ENCODE results near the gene CELA3A.

Gene CELA3A

DNA sequence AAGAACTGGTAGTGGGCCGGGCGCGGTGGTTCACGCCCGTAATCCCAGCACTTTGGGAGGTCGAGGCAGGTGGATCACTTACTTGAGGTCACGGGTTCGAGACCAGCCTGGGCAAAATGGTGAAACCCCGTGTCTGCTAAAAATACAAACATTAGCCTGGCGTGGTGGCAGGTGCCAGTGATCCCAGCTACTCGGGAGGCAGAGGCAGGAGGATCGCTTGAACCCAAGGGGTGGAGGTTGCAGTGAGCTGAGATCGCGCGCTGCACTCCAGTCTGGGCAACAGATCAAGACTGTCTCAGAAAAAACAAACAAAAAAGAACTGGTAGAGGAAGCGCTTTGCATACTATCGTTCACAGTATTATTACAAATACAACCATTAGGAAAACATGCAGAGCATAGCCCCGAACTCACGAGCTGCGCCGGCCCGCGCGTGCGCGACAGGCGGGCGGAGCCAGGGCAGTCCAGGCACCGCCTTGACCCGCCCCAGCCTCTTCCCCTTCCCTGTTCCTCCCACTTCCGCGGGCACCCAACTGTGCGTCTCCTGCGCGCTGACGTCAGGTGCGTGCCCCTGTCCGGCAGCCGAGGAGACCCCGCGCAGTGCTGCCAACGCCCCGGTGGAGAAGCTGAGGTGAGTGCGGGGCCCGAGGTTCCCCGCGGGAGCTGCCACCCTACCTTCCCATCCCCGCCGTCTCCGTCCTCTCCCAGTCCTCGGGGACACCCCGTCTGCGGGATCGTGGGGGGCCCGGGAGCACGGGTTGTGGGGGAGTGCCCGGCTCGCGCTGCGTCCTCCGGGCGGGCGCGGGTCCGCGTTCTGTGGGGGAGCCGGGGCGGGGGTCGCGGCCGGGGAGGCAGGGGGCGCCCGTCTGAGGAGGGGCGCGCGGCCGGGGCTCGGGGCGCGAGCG is 50.9 kb downstream of the CELA3A start, which contains the start of gene CDC42:
Gene CDC42, plus strand, starts transcription at position 595 of the 902 bp plus-strand sequence. CDS start 25,770 bp downstream, outside the sequence.
- DNase-seq = peak; percentile 98

DNA sequence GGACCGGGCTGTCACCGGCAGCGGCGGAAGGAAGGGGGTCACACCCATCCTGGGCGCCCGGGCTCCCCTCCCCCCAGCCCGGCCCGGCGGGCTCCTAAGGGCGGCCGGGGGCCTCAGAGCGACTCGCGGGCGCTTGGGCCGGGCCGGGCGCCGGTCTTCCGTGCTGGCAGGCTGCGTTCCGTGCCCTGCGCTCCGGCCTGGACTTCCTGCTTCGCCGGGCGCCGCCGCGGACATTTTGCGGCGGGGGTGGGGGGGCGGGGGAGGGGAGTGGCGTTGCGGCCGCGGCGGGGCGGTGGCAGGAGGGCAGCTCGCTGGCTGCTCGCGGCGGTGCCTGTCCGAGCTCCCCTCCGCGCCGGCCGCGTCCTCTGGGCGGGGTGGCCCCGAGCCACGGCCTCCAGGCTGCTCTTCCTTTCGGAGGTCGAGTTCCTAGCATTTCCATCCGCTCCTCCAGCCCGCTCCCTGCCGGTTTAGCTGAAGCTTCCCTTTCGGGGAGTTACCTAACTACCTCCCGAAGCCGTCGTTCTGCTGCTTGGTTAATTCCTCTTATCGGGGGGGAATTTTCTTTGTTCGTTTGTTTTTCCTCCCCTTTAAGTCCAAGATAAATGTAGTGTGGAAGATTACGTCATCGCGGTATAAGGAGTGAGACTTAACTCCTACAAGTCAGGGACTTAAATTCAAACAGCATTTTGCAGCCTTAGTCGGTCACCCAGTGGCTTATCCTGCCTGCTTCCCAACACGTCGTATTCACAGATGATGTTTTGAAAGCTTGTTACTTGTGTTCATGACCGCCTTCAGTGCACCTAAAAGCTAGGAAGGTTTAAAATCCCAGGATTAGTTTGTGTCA is 51.8 kb downstream of the CELA3A start:
- peak; percentile 72 for DNase-seq

DNA sequence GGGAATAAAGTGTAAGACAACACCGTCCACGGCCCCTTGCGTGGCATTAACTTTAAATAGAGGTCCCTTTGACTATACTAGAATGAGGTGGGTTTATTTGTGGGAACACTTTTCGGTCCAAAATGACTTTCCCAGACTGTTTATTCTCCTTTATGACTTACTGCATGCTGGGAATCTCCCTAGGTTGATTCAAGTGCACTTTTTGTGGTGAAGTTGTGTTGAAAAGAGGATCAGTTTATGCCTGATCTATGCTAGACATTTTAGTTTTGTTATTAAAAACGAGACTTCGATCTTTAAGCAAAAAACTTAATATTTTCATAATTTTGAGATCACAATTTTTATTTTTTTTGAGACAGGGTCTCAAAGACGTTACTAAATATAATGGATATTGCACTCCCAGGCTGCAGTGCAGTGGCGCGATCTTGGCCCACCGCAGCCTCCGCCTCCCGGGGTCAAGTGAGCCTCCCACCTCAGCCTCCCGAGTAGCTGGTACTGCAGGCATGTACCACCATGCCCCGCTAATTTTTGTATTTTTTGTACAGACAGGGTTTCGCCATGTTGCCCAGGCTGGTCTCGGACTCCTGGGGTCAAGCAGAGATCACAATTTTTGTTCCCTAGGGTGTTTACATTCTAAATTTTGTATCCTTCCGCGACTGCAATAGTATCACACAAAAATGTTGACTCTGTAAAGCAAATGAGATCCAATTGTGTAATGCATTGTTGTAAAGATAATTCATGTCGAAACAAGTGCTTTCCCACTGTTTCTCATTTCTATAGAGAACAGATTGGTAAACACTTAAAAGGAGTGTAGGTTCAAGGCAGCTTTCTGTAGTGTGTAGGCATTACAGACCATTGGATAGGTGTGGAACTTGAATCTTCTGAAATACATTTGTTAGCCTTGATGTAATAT is 52.7 kb downstream of the CELA3A start:
- peak; percentile 45 for DNase-seq

DNA sequence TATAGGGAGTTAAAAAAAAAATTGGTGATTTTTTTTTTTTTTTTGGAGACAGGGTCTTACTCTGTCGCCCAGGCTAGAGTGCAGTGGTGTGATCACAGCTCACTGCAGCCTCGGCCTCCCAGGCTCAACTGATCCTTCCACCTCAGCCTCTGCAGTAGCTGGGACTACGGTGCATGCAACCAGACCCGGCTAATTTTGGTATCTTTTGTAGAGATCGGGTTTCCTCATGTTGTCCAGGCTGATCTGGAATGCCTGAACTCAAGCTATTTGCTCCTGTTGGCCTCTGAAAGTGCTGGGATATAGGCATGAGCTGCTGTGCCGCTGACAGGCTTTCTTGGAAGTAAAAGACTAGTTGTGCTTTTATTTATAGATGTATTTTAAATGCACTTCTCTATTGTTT is 54.0 kb downstream of the CELA3A start:
- no peak for DNase-seq

DNA sequence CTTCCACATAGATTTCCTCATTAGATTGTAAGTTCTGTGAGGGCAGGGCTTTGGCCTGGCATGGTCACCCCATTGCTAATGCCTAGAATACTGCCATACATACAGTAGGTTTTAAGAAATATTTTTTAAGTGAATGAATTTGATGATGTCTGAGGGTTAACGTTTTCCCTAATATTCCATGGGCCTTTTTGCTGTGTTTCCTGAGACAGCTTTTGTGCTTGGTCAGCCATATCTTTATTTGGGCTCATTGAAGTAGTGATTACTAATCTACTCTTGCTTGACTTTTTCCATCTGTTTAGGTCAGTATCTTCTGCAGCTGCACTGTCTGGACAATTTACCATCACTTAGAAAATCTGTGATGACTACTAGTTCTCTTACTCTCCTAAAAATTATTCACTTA is 54.6 kb downstream of the CELA3A start:
- no peak for DNase-seq

DNA sequence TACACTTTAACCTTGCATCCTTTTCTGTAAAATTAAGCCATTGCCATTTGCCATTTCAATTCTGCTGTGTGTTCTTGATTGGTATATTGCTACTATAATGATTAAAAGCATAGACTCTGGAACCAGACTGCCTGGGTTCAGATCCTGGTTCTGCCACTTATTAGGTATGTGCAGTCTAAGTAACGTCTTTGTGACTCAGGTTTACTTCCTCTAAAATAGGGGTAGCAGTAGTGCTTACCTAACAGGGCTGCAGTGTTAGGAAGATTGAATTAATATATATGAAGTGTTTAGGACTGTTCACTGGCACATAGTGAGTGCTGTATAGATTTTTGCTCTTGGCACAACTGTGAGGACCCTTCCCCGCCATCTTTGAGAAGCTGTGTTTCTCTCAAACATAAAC is 55.5 kb downstream of the CELA3A start:
- DNase-seq = no peak

DNA sequence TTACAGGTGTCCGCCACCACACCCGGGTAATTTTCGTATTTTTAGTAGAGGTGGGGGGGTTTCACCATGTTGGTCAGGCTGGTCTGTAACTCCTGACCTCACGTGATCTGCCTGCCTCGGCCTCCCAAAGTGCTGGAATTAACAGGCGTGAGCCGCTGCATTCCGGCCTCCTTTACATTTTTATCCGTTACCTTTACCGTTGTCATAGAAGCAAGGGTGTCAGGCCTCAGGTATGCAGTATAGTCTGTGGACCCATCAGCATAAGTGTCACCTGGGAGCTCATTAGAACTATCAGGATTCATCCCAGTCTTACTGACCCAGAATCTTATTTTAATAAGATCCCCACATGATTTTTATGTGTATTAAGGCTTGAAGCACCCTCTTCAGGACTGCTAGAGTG is 56.4 kb downstream of the CELA3A start:
- DNase-seq = no peak

All from CD4-positive, alpha-beta T cell treated with Interleukin-12 subunit alpha and Interleukin-12 subunit beta, for 1 hour (primary cell).